Breast epithelium (tissue), 3 donors: ENCODE results near the gene GALNT6.

Experiments used
- CTCF ChIP-seq, 3 donors: fragments of 450-650 bp; IDR thresholded peaks; one replicate each; pipeline ENCODE4 v1.5.1; 2016 to 2017; ENCODE audit warnings: antibody characterized with exemption in 3 of 3, mild to moderate bottlenecking in 3 of 3, moderate library complexity in 3 of 3
- POLR2A ChIP-seq: fragments of 450-650 bp; IDR thresholded peaks from one replicate; pipeline ENCODE4 v1.6.1; 2016; ENCODE audit warnings: antibody characterized with exemption, mild to moderate bottlenecking, moderate library complexity
- POLR2AphosphoS5 ChIP-seq, 3 donors: sonication (generic); formaldehyde crosslinking; IDR thresholded peaks; one replicate each; pipeline ENCODE4 v1.6.1; 2017; ENCODE audit warnings: antibody characterized with exemption in 3 of 3

- TF ChIP-seq CTCF (IDR thresholded peaks at IDR 0.05) (no peak), POLR2A (no peak), POLR2AphosphoS5 (IDR thresholded peaks at IDR 0.05) (no peak)
Observed at GRCh38 chr12:51386351-51386750, 4.9 kb downstream of the GALNT6 start.
